ENCODE measurements around the gene AGXT2.

DNA sequence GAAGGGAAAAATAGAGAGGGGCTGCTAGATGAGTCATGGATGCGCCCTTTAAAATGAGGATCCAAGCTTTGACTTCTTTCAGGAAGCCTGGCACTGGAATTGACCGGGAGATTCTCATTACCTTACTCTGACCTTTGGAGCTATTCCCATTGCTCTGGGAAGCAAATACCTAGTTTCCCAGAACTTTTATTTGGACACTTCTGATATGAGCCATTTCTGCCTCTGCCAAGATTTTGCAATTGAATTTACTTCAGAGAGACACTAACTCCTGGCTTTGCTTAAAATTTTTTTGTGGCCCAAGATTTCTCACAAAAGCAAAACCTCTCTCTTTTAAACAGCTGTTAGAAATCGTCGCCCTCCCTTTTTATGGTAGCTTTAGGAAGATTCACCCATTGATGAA, 15.7 kb upstream of the AGXT2 start:
- TF ChIP-seq, protein P1, sequence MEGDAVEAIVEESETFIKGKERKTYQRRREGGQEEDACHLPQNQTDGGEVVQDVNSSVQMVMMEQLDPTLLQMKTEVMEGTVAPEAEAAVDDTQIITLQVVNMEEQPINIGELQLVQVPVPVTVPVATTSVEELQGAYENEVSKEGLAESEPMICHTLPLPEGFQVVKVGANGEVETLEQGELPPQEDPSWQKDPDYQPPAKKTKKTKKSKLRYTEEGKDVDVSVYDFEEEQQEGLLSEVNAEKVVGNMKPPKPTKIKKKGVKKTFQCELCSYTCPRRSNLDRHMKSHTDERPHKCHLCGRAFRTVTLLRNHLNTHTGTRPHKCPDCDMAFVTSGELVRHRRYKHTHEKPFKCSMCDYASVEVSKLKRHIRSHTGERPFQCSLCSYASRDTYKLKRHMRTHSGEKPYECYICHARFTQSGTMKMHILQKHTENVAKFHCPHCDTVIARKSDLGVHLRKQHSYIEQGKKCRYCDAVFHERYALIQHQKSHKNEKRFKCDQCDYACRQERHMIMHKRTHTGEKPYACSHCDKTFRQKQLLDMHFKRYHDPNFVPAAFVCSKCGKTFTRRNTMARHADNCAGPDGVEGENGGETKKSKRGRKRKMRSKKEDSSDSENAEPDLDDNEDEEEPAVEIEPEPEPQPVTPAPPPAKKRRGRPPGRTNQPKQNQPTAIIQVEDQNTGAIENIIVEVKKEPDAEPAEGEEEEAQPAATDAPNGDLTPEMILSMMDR (IDR thresholded peaks at IDR 0.05) = no peak
- TF ChIP-seq POLR2A (IDR thresholded peaks at IDR 0.05) = no peak

All from esophagus squamous epithelium (tissue), 4 donors.